GM19452 (cell line): ENCODE data around the gene TNIK.
"Not testable (repeated sequence)": the region's sequence is repeated elsewhere in the genome, so short reads cannot be mapped to it uniquely, and the experiment has no call there.

Experiments
- ATAC-seq: cut with Tn5 transposase; IDR thresholded peaks from one replicate; pipeline ENCODE4 v1.9.1; 2021; ENCODE audit not compliant: unreplicated experiment

The TNIK gene

DNA sequence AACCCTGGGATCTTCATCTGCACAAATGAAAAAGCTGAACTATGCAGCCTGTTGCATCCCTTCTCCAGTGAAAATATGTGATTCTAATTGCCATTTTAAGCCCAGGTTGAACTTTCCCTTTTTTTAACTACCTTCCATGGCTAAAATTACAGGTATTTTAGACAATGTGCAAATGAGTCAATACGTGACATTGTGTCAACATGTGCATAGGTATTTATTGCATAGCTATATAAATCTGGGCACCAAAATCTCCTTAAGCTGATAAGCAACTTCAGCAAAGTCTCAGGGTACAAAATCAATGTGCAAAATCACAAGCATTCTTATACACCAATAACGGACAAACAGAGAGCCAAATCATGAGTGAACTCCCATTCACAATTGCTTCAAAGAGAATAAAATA is 37.4 kb downstream of the TNIK start:
- not testable (repeated sequence) for ATAC-seq

DNA sequence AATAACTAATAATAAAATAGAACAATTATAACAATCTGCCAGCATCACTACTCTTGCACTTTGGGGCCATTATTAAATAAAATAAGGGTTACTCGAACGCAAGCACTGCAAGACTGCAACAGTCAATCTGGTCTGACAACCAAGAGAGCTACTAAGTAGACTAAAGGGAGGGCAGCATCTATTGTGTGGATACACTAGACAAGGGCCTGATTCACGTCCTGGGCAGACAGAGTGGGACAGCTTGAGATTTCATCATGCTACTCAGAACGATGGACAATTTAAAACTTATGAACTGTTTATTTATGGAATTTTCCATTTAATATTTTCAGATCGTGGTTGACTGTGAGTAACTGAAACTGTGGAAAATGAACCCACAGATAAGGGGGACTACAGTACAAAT is 39.5 kb downstream of the TNIK start:
- no peak for ATAC-seq

DNA sequence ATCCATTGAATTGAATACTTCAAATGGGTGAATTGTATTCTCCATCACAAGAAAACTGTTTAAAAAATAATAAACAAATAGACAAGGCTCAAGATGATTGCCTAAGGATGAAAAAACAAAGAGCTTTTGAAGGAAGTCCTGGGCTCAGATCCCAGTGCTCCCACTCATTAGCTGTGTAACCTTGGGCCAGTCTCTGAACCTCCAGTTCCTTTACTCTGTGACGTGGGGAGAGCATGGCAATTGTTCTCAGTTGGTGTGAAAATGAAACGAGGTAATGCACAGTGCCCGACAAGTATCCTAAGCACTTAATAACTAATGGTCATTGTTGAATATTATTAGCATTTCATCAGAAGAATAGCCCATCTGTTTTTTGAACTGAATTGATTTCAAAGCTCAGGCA is 40.7 kb downstream of the TNIK start:
- ATAC-seq: no peak

DNA sequence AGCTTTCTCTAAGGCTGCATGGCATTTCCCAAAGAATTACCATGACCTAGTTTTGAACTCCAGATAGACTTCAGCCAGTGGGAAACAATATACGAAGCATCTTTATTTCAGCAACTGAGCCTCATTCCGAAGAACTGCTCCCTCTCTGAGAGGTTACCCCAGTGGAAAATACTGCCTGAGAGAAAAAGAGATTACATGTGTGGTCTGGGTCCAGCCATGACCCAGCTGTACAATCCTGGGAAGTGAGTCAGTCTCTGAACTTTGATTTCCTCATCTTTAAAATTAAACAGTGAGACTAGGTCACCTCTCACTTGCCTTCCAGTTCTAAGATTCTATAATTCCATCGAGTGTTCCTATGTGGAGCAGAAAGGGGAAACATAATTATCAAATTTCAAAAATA is 42.4 kb downstream of the TNIK start:
- no peak for ATAC-seq

DNA sequence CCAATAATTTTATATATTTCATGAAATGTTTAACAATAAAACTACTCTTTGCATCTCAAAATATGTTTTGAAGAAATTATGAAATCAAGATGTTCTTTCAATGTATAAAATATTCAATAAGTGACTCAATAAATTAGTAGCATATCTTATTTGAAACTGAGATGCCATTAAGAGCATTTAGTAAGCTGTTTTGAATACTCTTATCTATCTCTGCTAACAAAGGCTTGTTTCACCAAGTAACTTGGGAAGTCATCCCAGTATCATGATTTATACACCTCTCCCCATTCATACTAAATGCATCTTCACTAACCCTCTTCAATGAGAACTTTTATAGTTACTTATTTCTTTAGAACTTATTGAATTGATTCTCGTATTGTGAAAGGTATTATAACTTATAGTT is 43.1 kb downstream of the TNIK start:
- no peak for ATAC-seq

DNA sequence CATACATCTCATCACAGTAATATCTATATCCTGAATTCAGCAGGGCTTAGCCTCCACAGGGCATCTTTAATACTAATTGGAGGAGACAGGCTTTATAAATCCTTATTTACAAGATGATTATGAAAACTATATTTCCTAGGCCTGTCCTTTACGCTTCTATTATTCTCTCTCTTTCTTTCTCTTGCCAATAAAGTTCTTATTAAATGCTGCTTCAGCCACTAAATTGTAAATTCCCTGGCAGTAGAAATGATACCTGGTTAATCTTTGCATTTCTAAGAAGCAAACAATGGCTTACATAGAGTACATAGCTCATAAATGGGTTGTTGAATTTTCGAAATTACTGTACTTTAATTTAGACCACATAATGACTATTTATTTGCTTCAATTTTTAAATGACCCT is 43.5 kb downstream of the TNIK start:
- no peak for ATAC-seq

DNA sequence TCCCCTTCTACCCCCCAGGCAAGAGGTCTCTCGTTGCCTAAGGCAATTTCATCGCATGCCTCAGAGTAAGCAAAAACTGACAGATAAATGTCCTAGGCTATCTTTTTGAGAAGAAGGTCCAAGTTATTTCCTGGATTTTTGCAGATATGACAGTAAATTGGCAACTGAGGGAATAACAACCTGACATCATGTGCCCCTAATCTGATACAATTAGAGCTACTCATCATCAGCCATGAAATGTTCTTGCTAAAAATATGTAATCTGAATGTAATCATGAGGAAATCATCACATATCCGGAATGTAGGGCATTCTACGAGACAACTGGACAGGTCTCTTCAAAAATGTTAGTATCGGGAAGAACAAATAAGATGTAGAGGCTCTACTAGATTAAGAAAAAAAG is 44.1 kb downstream of the TNIK start:
- no peak for ATAC-seq

DNA sequence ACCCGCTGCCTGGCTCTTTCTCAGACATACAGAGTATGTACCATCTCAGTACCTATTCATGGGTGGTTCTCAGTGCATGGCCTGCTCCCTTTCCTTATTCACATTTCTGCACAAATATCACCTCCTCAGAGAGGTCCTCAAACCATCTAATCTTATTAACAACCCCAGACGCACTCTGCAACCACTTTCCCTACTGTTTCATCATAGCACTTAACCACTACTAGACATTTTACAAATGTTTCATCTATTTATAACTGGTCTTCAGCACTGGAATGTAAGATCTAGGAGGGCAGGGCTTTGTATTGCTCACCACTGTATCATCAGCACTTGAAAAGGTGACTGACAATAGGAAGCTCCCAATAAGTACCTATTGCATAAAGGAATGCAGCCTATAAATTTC is 45.1 kb downstream of the TNIK start:
- ATAC-seq: no peak

DNA sequence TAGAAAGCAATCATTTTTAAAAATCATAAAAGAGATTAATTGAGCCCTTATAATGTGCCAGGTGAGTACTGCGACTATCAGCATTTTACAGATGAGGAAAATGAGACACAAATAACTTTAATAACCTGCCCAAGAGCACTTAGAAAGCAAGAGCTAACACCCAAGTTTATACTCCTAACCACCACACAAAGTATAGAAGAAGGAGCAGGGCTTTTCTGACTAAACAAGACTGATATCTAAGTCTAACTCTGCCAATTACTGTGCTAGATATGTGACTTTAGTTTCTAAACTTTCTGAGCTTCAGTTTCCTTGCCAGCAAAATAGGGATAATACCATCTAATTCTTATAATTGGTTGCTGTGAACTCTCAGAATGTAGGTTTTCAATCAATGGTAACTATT is 47.7 kb downstream of the TNIK start:
- ATAC-seq: no peak

DNA sequence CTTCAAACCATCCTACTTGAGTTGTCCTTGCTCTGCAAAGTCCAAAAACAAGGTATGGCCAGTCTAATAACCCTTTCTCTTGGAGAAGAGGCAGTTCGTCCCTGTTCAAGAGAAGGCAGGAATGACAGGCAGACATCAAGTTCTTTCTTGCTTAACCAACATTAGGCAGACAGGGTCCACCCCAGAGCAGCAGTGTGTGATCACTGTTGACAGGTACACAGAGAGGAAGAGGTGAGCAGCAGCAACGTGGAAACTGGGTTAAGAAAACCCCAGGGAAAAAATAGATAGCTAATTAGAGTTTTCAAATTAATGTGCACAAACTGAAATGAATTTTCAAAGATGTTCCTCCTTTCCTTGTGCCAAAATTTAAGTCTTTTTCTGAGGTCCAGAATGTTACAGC is 48.2 kb downstream of the TNIK start:
- no peak for ATAC-seq

DNA sequence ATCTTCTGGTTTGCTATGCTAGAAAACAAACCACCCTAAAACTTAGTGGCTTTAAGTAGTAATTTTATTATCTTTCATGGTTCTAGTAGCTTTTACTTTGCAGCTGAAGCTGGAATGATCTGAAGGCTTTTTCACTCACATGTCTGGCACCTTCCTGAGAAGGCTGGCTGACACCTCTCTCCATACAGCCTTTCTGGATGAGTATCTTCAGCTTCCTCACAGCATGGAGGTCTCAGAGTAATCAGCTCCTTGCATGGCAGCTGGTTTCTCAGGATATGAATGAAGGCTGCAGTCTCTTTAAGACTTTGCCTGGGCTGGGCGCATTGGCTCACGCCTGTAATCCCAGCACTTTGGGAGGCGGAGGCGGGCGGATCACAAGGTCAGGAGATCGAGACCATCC is 50.0 kb downstream of the TNIK start:
- ATAC-seq: no peak

DNA sequence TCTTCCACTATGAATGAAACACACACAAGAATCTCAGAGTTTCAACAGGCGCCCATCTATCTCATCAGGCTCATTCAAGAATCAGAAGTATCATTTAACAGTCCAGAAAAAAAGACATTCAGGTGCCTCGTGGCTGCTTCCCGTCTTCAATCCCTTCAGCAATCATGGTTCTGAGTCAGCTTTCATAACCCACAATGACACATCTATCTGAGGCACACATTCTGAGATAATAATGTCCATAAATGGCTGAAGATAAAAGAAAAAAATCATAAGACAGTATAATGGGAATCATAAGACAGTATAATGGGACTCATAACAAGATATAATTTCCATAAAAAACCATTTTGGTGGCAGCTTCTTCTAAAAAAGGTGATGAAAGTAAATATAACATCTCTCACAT is 52.4 kb downstream of the TNIK start:
- no peak for ATAC-seq

DNA sequence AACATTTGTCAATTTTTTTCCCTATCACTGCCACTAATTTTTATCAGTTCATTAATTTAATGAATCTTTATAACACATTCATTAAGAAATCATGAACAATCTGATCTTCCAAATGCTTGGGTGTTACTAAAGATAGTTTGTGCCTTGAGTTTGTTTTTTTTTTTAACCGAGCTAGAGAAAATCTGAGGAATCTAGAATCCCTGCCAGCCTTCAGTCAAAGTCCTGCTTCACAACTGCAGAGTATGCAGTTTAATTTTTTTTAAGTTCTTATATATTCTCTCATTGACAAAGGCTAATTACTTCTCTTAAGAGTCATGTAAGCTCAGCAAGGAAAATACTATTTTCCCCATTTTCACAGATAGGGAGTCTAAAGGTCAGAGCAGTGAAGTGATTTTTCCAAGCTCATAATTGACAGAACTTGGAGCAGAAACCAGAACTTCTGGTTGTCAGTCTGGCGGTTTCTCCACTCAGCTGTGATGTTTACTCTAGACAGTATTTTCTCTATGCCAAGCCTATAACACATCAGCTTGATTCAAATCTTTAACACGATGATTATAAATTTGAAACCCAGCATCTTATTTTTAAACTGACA is 55.7 kb downstream of the TNIK start:
- ATAC-seq: no peak

DNA sequence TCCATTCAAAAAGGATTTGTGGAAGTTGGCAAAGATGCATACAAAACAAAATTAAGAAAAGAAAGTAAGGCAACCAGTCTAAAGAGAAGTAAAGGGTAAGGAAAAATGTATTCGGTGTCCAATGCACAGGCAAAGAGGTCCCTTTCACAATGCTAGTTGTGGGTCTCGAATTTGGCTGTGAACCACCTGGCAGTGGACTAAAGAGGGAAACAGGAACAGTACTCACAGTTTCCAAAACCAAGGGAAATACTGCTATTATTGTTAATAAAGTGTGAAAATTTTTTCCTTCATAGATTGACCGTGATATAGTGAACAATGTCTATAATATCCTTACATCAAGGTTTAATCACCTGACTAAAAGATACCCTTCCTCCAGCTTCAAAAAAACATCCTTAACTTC is 57.9 kb downstream of the TNIK start:
- no peak for ATAC-seq

DNA sequence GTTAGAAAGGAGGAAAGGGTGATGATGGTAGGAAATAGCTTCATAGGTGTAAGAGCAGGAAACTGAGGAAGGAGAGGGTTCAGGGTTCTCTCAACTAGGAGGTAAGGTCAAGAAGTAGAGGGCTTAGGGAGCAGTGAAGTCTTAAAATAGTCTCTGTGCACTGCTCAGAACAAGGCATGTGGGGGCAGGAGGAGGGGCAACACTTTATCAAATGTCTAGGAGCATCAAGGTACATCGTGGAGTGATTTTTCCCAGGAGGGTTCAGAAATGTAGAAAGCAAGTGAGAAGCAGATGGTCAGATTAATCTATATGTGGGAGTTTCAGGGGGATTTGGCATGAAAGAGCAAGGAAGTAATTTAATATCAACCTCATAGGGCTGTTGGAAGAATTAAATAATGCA is 58.8 kb downstream of the TNIK start:
- ATAC-seq: no peak

DNA sequence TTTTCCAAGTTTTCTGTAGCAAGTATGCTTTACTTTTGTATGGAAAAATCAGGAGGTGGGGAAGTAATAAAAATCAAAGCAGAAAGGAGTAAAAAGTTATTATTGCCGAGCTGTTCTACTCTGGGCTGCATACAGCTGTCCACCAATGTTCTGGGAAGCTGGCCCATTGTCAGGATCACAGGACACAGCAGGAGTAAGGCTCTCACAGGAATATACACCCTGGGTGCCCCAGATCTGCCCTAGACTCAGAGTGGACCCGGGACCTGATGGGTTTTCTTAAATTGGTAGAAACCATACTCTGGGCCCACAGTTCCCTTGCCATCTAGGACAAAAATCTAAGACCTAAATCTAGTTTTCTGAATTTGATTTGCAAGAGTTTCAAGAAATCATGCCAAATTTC is 60.4 kb downstream of the TNIK start:
- ATAC-seq: no peak

DNA sequence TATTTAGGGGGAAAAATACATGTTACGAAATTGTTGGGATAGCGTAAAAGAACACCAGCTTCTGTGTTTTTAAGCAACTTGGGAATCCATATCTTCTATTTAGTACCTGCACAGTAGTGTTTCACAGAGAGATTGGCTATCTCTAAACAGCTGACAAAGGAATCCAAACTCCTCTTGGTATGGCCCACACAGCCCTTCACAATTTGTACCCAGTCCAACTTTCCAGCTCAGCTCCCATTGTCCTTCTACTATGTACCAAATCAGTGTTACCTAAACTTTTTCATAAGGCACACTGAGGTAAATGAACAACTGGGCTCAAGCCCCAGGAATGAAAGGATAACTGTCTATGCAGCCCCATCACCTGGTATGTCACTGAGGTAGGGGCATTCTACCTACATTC is 61.9 kb downstream of the TNIK start:
- no peak for ATAC-seq

DNA sequence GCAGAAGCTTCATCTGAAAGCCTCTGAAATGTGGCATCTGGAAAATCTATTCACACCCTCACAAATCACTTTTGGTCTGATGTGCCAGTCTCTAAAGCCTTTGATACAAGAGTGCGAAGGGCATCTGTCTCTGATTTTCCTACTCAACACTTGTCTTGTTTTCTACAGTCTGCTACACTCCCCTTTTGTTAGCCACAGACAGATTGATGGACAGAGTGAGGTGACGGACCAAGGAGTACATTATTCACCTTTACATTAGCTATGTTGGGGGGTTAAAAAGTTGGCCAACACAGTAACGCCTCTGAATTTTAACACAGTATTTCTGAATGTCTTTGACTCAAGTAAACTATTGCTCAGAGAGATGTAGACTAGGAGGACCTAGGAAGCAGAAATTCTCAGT is 63.1 kb downstream of the TNIK start:
- no peak for ATAC-seq

DNA sequence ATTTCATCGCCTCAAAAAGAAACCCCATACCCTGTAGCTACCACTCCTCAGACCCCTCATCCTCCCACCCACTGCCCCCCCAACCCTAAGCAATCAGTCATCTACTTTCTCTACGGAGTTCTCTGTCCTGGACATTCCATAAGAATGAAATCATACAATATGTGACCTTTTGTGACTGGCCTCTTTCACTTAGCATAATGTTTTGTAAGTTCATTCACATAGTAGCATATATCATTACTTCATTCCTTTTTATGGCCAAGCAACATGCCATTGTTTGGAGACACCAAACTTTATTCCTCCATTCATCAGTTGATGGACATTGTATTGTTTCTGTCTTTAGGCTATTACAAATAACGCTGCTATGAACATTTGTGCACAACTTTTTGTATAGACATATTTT is 64.2 kb downstream of the TNIK start:
- no peak for ATAC-seq

DNA sequence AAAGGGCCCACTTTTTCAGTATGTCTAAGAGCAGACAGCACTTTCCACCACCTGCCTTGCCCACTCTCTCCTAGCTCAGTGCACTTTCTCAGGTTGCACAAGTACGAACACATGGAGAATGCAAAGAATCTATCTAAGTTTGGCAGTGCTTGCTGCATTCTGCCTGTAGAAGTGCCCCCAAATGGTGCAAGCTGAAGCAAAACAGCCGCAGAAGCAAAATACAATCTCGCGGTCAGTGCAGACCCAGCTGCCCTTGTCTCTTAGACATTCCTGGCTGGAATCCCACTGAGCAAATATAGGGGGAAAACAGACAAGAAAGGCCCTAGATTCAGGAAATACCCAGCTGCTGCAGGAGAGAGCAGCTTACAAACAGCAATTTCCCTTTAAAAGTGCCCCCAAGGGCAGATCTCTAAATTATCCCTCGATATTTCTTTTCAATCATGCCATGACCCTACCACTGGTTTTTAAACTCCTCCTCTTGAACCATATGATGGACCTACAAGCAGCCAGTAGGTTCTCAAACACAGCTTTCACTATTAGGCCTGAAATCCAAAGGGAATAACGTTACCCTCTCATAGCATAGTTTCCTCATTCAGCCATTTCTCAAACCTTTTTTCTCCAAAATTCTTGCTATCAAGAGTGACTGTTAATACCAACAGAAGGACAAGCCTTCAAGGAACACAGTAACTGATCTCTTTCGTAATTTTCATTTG is 67.0 kb downstream of the TNIK start:
- no peak for ATAC-seq

DNA sequence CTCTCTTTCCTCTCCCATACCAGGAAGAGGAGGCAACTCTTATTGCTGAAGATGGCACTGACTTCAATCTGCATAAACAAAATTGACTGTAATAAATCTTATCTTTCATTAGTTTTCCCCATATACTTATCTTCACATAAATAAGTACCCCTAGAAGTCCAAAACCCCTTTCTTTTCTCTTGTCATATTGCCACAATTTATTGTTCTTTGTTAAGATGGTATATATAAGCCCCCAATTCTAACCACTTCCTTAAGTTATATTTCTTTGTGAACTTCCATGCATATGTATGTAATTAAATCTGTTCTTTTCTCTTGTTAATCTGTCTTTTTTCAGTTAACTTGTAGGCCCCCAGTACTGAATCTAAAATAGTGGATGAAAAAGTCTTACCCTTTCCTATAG is 68.8 kb downstream of the TNIK start:
- ATAC-seq: no peak

DNA sequence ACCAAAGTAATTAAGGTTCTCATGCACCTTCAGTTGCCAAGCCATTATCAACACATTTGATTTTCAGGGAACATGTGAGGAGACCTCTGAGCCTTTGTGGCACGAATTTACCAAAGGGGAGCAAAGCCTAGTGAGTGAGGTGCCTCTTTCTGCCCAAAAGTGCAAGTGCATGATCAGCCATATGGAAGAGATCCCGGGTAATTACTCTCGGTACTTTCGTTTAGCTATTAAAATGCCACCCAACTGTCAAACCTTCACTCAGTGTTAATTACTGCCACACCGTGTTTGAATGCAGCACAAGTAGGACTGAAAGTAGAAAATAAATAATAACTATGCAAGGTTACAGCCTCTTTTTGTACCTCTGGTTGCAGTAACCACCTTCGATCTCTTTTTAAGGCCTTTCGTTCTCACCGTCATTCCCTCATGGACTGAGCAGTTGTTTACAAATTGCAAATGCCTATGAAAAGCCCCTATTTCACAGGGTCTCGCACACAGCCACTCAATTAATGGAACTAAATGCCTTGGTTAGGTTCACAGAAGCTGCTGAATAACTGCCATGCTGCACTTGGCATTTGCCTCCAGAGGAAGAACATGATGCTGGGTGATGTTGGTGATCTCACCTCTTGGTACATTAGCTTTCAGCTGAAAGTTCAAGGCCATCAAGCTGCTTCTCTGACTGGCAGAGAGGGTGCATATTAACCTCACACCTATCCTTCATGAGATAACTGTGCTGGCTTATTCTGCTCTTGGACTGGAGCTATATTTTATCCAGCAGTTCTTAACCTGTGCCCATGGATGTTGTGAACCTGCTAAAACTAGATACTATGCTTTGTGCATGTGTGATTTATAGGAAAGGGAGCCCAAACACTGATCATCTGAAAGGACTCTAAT is 69.9 kb downstream of the TNIK start:
- ATAC-seq: no peak
